T-helper 2 cell treated with Interferon-gamma antibody and Interleukin-4, amounts not matched to agents 100 ng/mL and 5 ng/mL, for 36 hours (primary cell): ENCODE results near the gene RFC4. TPM values are rescaled to one million over a fixed set of nuclear protein-coding genes. Genes with fewer than 3 reads are reported as not detected.
"Not testable (repeated sequence)": the region's sequence is repeated elsewhere in the genome, so short reads cannot be mapped to it uniquely, and the experiment has no call there.

ENCODE experiments used
- intact Hi-C: fragments of 100-400 bp; cut with micrococcal nuclease; formaldehyde crosslinking; loops from one replicate; pipeline ENCODE4 v1.15.1; 2023
- total RNA-seq: library from RNA; stranded (reverse); gene quantifications from 2 replicates; pipeline ENCODE4 v1.2.3, GENCODE V29; 2022

The RFC4 gene, protein sequence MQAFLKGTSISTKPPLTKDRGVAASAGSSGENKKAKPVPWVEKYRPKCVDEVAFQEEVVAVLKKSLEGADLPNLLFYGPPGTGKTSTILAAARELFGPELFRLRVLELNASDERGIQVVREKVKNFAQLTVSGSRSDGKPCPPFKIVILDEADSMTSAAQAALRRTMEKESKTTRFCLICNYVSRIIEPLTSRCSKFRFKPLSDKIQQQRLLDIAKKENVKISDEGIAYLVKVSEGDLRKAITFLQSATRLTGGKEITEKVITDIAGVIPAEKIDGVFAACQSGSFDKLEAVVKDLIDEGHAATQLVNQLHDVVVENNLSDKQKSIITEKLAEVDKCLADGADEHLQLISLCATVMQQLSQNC
- 79.5 and 85.9 TPM in 2 replicates for total RNA-seq

DNA sequence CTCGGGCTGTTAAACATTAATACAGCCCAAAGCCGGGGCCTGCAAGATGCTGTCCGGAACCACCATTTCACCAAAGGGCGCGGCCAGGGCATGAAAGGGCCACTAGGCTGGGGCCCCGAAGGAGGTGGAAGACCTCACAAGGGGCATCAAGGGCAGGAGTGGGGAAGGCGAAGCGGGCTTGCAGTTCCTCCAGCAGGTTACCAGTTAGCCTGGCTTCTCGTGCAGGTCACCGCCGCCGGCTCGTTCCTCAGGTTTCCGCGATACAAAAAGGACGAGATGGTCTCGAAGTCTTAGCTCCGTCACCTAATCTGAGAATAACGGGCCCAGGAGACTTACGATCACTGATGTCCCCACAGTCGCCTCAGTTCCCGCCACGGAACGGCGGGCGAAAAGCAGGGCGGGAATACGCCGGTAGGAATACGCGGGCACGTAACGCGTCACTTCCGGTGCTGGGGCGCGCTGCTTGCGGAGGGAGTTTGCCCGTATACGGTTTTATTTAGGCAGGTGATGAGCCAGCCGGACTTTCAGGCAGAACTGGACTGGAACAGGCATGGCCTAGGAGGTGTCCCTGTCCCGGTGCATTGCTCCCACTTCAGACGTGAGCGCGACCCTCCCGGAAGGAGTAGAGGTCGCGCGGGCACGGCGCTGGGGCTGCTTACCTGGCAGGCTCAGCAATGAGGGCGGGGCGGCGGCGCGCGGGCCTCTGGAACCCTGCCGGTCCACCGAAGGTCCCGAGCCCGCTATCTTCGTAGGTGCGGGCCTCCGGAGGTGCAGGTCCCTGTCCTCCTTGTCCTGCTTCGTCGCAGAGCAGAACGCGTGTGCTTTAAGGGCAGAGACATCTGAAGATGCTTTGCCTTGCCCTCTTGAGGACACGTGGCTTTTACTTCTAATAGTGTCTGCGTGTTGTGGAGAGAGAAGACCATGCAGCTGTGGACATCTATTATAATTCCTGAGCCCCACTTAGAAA lies at the start of gene RFC4:
Gene RFC4, minus strand, starts transcription at position 394 of the 967 bp plus-strand sequence. CDS start 1,769 bp downstream, outside the sequence.
- intact Hi-C loops = loop anchor here (1.0 to 5.0 kb wide), 5 partner anchors 21 to 869 kb away; partner anchors contain the start of genes DNAJB11, EIF4A2 and TRA2B

DNA sequence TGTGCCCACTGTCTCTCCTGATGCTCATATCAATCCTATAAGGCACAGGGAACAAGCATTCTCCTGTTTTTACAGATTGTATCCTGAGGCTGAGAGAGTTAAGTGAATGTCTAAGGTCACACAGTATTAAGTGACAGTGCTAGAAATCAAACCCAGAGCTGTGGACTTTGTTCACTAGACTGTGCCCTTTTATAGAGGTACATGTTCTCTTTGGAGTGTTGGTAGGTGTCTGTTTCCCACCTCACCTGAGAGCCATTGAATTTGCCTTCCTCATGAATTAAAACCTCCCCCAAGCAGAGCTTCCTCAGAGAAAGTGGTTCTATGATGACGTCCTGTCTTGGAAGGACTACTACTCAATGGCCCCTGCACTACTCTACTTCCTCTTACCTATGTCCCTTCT lies 48.7 kb upstream of the RFC4 start:
- intact Hi-C loops = no loop called here

DNA sequence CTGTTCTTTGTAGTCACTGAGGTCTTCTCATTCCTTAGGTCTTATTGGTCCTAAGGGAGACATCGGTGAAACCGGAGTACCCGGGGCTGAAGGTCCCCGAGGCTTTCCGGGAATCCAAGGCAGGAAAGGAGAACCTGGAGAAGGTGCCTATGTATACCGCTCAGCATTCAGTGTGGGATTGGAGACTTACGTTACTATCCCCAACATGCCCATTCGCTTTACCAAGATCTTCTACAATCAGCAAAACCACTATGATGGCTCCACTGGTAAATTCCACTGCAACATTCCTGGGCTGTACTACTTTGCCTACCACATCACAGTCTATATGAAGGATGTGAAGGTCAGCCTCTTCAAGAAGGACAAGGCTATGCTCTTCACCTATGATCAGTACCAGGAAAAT lies 47.9 kb upstream of the RFC4 start:
- intact Hi-C loops = no loop called here

DNA sequence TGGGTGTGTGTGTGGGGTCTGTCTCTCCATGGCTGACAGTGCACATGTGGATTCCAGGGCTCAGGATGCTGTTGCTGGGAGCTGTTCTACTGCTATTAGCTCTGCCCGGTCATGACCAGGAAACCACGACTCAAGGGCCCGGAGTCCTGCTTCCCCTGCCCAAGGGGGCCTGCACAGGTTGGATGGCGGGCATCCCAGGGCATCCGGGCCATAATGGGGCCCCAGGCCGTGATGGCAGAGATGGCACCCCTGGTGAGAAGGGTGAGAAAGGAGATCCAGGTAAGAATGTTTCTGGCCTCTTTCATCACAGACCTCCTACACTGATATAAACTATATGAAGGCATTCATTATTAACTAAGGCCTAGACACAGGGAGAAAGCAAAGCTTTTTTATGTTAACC lies 46.7 kb upstream of the RFC4 start:
- intact Hi-C loops = no loop called here

DNA sequence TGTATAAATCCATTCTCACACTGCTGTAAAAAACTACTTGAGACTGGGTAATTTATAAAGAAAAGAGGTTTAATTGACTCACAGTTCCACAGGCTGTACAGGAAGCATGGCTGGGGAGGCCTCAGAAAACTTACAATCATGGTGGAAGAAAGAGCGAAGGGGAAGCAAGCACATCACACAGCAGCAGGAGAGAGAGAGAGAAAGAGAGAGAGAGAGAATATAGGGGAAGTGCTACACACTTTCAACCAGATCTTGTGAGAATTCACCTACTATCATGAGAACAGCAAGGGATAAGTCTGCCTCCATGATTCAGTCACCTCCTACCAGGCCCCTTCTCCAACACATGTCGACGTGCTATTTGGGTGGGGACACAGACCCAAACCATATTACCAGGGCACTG lies 45.6 kb upstream of the RFC4 start:
- intact Hi-C loops = not testable (repeated sequence)

DNA sequence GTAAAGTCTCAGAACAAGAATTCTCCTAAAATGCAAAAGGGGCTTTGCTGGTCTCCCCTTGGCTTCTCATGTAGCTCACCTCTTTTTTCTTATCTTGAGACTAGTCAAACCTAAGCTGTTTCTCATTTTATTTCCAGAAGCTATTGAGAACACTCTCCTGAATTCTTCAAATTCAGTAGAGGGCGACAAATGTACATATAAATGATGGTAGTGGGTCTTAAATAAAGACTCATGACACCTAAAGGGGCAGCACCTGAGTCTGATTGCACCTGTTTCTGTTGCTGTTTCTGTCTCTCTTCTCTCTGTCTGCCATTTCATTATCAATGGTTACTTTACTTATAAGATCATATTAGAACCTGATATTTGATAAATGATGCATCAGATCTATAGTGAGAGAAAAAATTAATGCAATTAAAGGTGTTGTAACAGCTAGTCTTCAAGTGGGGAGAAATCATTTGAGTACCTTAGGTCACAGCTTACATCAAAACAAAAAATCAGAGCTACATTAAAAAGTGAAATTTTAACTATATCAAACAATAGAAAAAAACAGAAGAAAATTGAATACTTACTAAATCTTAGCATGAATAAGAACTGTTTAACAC lies 43.2 kb upstream of the RFC4 start:
- intact Hi-C loops = loop anchor here (1.0 to 5.0 kb wide), 5 partner anchors 33 to 316 kb away; no protein-coding TSS in a partner anchor

DNA sequence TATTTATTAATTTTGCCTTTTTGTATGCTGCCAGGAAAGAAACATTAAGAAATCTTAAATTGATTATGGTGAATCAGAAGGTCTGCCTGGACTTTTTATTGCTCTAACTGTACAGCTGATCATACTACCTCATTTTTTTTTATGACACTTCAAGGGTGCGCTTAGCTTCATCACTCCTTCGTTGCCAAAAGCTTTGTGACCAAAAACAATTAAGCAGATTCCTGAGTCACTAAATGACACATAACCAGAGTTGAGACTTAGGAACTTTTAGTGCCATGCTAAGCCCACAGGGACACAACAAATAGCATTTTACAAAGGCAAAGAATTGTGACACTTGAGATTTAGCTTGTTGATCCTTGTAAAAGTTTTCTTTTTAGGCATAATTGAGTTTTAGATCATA lies 41.2 kb upstream of the RFC4 start:
- intact Hi-C loops = loop anchor here (5.0 kb wide), 2 partner anchors 105 to 305 kb away; no protein-coding TSS in a partner anchor

DNA sequence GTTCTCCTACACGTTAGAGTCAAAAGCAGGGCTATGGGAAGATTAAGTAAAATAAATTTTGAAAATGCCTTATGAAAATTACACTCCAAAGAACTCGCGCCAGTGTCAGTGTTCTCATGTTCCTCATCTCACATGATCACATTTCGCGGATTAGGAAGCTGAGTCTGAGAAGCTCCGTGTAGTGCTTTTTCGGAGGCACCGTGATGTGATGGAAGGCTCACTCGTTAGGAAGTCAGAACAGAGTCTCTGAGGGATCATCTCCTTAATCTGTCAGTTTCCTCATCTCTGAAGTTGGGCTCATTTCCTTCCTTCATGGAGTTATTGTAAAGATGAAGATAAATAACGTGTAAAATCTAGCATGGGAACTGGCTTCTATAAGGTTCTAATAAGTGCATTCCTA lies 39.5 kb upstream of the RFC4 start:
- intact Hi-C loops = loop anchor here (5.0 kb wide), 2 partner anchors 107 to 307 kb away; no protein-coding TSS in a partner anchor

DNA sequence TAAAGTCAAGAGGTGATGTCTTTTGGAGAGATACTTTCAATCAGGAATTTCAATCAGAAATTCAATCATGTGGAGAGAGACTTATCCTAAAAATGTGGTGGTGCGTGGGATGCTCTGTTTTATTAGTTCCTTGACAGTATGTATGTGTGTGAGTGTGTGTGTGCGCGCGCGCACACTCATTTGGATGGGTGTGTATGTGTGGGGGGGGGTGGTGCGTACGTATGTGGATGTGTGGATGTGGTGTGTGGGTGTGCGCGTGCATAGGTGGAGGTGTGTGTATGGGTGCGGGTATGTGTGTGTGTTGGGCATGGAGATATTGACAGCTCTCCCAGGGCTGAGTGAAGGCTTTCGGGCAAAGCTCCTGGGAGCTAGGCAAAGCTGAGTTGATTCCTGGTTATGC lies 38.6 kb upstream of the RFC4 start:
- intact Hi-C loops = loop anchor here (5.0 kb wide), 2 partner anchors 107 to 307 kb away; no protein-coding TSS in a partner anchor

DNA sequence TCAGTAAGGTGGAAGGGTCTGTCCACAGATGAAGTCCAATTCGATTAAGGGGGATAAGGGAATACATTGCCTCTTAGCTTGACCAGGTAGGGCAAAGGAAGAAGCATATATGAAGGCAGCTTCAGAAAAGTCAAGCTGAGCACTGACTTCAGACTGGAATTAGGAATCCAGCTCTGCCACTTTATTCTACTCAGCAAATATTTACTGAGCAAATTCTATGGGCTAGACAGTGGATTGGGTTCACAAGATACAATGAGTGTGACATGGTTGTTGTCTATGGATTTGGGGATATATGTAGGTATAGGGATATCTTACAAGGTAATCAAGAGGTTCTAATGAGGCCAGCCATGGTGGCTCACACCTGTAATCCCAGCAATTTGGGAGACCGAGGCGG lies 36.8 kb upstream of the RFC4 start:
- intact Hi-C loops = no loop called here

DNA sequence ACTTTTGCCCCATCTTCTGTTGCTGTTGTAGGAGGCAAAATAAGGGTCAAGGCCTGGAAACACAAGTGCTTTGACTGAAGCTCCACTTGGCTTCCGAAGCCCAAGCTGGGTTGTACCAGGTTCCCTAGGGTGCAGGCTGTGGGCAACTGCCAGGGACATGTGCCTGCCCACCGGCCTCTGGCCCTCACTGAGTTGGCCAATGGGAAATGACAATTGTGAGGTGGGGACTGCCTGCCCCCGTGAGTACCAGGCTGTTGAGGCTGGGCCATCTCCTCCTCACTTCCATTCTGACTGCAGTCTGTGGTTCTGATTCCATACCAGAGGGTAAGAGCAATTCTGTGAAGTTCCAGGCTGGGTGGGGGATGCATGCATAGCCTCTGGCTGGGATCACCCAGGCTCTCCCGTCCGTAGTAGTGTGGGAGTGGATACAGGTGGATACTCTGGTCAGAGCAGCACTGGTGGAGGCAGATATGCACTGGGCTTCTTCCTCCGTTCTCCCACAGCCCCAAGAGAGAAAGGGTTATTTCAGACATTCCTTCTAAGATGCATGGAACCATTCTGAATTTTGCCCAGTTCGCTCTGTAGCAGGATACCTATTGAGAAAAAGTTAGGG lies 36.2 kb upstream of the RFC4 start, which contains the start of gene ADIPOQ:
Gene ADIPOQ, plus strand, starts transcription at position 285 of the 613 bp plus-strand sequence. CDS start 10,349 bp downstream, outside the sequence.
- intact Hi-C loops = no loop called here

DNA sequence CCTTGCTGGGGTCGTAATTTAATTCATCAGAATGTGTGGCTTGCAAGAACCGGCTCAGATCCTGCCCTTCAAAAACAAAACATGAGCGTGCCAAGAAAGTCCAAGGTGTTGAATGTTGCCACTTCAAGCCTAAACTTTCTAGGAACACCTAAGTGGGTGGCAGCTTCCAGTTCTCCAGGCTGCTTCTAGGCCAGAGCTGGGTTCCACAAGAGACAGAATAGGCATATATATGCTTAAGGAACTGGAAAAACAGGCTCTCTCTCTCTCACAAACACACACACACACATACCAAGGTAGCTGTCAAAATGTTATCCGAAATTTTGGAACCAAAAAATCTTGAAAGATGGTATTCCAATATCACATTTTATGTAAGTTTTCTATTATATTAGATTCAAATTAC lies 35.3 kb upstream of the RFC4 start:
- intact Hi-C loops = no loop called here

DNA sequence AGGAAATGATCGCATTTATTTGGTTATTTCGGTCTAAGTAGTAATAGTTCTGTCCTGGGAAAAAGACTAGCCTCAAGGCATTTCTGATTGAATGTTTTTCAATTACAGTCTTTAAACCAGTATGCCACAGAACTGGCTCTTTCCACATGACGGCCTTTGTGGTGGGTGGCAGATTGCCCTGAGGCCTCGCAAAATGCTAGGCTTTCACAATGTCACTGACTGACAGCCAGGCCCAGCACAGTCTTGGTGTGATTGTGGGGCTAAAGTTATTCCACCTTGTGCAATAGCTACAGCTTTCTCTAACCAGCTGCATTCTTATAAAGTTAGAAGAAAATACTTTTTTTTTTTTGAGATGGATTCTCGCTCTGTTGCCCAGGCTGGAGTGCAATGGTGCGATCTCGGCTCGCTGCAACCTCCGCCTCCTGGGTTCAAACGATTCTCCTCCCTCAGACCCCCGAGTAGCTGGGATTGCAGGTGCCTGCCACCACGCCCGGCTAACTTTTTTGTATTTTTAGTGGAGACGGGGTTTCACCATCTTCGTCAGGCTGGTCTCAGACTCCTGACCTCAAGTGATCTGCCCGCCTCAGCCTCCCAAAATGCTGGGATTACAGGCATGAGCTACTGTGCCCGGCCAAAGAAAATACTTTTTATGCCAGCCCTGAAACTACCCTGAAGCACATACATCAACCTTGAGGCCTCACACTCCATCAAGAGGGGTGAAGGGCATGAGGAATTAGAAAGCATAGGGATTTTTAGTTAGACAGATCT lies 33.8 kb upstream of the RFC4 start:
- intact Hi-C loops = no loop called here

DNA sequence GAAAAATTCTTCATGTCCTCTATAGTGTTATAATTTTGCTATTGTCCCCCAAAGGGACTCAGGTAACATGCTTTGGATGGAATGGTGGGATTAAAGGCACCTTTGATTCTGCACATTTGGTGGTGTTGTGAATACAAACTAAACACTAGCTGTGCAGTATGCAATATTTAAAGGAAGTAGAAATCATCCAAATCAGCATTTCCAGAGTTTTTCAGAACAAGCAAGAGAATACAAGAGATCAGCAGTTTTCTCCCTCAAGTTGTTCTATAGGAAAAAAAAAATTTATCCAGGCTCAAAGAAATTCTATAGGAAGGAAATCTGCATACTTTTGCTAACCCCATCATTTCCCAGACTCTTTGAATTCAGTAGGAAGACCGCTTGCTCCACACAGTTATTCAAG lies 26.0 kb upstream of the RFC4 start:
- intact Hi-C loops = no loop called here

DNA sequence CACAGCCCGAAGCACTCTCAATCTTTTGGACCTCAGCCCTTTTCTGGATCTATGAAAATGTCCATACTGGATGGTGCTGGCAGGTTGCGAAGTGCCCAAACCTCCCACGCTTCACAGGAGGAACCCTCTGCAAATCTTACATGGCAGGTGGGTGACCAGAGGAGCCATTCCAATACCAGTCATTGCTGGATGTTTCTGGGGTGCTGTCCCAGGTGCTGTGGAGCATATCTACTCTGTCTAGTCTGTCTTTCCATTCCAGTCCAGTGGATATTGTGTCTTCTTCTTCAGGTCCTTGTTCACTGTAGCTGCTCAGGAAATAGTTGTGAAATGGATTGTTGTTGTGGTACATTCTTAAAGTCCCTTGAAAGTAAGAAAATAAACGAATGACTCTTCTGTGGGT lies 25.5 kb upstream of the RFC4 start:
- intact Hi-C loops = no loop called here

DNA sequence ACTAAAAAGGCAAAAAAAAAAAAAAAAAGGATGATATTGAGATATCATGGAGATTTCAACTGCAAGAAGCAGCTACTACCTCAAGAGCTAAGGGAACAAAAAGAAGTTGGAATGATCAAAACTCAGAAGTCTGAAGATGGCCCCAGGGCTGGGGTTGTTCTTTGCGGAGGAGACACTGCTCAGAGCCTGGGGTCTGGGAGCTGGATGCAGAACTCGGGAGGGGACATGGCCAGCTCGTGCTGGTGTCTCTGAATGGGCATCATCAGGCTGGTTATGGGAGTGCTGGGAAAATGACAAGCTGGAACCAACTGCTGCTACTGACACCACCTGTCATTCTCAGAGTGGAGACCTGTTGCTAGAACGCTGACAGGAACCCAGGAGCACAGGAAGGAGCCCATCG lies 22.1 kb upstream of the RFC4 start:
- intact Hi-C loops = loop anchor here (5.0 kb wide), 1 partner anchor 339 kb away; no protein-coding TSS in a partner anchor

DNA sequence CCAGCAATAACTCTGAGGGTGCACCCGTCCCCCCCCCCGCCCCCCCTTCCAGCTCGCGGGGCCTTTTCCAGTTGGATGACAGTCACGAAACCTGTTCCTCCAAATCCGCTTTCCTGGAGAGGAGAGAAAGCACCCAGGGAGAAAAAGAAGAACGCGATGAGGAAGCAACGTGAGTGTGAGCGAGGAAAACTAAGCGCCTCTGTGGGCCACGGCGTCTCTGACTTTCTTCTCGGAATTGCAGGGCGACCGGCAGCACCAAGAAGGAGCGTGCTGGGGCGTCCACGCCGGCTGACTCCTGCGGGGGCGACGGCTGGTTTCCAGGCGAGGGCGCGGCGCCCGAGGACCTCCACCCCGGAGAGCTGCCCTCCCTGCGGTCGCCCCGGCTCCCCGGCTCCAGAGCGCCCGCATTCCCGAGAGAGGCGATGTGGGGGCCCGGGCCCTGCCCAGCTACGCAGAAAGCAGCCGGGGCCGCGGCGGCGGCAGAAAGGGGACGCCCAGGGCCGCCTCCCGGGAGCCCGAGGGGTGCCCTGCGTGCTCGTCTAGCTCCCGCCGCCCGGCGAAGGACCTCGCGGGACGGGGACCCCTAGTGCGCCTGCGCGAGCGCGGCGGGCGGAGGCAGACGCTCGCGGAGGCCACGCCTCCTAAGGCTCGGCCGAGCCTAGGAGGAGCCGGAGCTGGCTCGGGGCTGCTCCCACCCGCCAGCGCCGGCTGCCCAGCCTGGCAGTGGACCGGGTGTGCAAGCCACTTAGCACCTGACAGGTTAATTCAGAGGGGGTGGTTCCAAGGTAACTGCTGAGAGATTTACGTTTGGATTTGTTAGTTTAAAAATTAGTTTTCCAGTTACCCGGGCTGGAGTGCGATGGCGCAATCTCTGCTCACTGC lies 20.9 kb upstream of the RFC4 start:
- intact Hi-C loops = loop anchor here (1.0 to 5.0 kb wide), 8 partner anchors 21 to 340 kb away; partner anchors contain the start of genes DNAJB11, RFC4, RPL39L and ST6GAL1

DNA sequence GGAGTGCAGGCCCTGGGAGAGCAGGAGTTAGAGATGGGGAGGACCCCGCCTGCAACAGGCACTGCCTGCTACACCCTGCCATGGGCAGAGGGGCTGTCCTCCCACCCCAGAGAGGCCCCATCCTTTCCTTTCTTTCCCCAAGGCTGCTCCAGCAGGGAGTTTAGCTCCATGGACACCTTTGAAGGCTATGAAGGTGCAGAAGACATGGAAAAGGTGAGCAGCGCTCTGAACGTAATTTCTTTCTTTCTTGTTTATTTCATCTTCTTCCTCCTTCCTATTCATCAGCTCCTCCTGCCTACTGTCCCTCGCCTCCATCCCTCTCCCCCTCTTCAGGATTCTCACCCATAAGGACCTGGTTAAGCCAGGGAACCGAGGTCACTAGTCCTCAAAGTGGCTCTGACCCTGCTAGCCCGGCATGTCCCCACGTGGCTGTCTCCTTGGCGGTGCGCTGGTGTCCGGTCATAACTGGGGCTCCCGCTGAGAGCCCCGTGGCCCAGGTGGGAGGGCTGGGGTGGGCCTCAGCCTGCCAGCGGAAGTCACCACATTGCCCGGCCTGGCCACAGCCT lies 20.2 kb upstream of the RFC4 start:
- intact Hi-C loops = loop anchor here (2.0 to 5.0 kb wide), 6 partner anchors 42 to 341 kb away; partner anchors contain the start of genes DNAJB11 and RPL39L
